HG03558 (cell line): ENCODE data around the gene POLR3GL.

Source experiments
- ATAC-seq: cut with Tn5 transposase; IDR thresholded peaks from one replicate; pipeline ENCODE4 v1.9.1; 2021; ENCODE audit warnings: moderate number of reproducible peaks; ENCODE audit not compliant: unreplicated experiment; ENCODE audit errors: extremely low read depth

POLR3GL gene

GRCh38 chr1:145947551-145947950 is 16.9 kb upstream of the POLR3GL start:
- no peak for ATAC-seq

- ATAC-seq, result no peak
Observed at GRCh38 chr1:145949219-145949618, 15.3 kb upstream of the POLR3GL start.

- ATAC-seq, result no peak
Observed at GRCh38 chr1:145951526-145951925, 13.0 kb upstream of the POLR3GL start.

GRCh38 chr1:145952903-145953302 is 11.6 kb upstream of the POLR3GL start:
- no peak for ATAC-seq

GRCh38 chr1:145953861-145954260 is 10.6 kb upstream of the POLR3GL start:
- ATAC-seq, result no peak

- ATAC-seq, result no peak
Observed at GRCh38 chr1:145955436-145955835, 9.1 kb upstream of the POLR3GL start.

- no peak for ATAC-seq
Observed at GRCh38 chr1:145956361-145956760, 8.1 kb upstream of the POLR3GL start.

GRCh38 chr1:145956781-145957442 is 7.6 kb upstream of the POLR3GL start:
- ATAC-seq, result no peak

- ATAC-seq, result peak; percentile 83
Observed at GRCh38 chr1:145957443-145958319, 6.8 kb upstream of the POLR3GL start, which contains the start of gene LIX1L. TSS of gene LIX1L (minus strand) at chr1:145958017. CDS start at chr1:145957927, 90 bp downstream.

- no peak for ATAC-seq
Observed at GRCh38 chr1:145958734-145959133, 5.8 kb upstream of the POLR3GL start.

- ATAC-seq, result no peak
Observed at GRCh38 chr1:145959333-145959732, 5.2 kb upstream of the POLR3GL start.

- ATAC-seq, result no peak
Observed at GRCh38 chr1:145959957-145960467, 4.5 kb upstream of the POLR3GL start.

GRCh38 chr1:145960468-145961108 is 3.9 kb upstream of the POLR3GL start:
- ATAC-seq, result no peak

GRCh38 chr1:145961109-145961424 is 3.4 kb upstream of the POLR3GL start:
- ATAC-seq, result no peak

- no peak for ATAC-seq
Observed at GRCh38 chr1:145961425-145962156, 2.9 kb upstream of the POLR3GL start.

GRCh38 chr1:145962157-145963102 is 2.1 kb upstream of the POLR3GL start:
- ATAC-seq, result no peak

GRCh38 chr1:145963265-145964019 is 1.0 kb upstream of the POLR3GL start:
- no peak for ATAC-seq

GRCh38 chr1:145965119-145965744 is 742 bp downstream of the POLR3GL start:
- no peak for ATAC-seq
